ENCODE measurements around the gene SLC25A43. TPM values are rescaled to one million over a fixed set of nuclear protein-coding genes. Genes with fewer than 3 reads are reported as not detected.

Gene SLC25A43
- total RNA-seq, 1 experiment from 2014 or later, result 13.4 TPM

GRCh38 chrX:119465555-119465954 is 66.4 kb downstream of the SLC25A43 start:
- Histone ChIP-seq H3K27me3 (replicated peaks; ENCODE audit: control insufficient read depth, insufficient read depth, low read length) (no peaks in the 10 kb centered on the region), H3K4me1 (no peaks in the 10 kb centered on the region; the same call in 1 of the 2 replicates), H3K9me3 (no peaks in the 10 kb centered on the region), H3K36me3 (ENCODE audit: control insufficient read depth, insufficient read depth, low read length) (no peaks in the 10 kb centered on the region; the same call in 1 of the 2 replicates), H3K4me3 (ENCODE audit: low read depth, low read length) (no peak overlapping the region)
- ChIA-PET CTCF (interaction anchor here (0.6 kb wide), 1 partner anchor 218 kb away, joined by 3 read pairs; no protein-coding TSS in a partner anchor), POLR2A (no interaction called here)
- H3K9me3 Mint-ChIP-seq (ENCODE audit: unreplicated experiment), result no peaks in the 10 kb centered on the region
- no peak for DNase-seq
- no TSS peak for BruUV-seq (replicated peaks)
- H3K4me3 Mint-ChIP-seq (ENCODE audit: unreplicated experiment), result no peak overlapping the region
- no peak for TF ChIP-seq CTCF (IDR thresholded peaks at IDR 0.05; ENCODE audit: insufficient read depth in 1 of 2, low read depth in 1 of 2, low read length in 1 of 2, severe bottlenecking in 1 of 2, unreplicated experiment in 1 of 2)
- intact Hi-C loops (cut with micrococcal nuclease; ENCODE audit: unreplicated experiment), result no loop called here
- peaks cover 24% of the 10 kb centered on the region for H3K36me3 Mint-ChIP-seq (ENCODE audit: insufficient read depth, unreplicated experiment)
- H3K27me3 Mint-ChIP-seq (ENCODE audit: insufficient read depth, unreplicated experiment), result no peaks in the 10 kb centered on the region
- no peak overlapping the region for H3K27ac Mint-ChIP-seq (ENCODE audit: unreplicated experiment)
- no peaks in the 10 kb centered on the region for H3K4me1 Mint-ChIP-seq (ENCODE audit: low read depth, unreplicated experiment)

GRCh38 chrX:119466970-119467369 is 67.8 kb downstream of the SLC25A43 start:
- no peaks in the 10 kb centered on the region; the same call in 1 of the 2 replicates for H3K4me1 ChIP-seq
- TSS peak; percentile 38 for BruUV-seq (replicated peaks)
- no peaks in the 10 kb centered on the region for H3K9me3 ChIP-seq
- Mint-ChIP-seq H3K27ac (ENCODE audit: unreplicated experiment) (no peak overlapping the region), H3K9me3 (ENCODE audit: unreplicated experiment) (no peaks in the 10 kb centered on the region), H3K36me3 (ENCODE audit: insufficient read depth, unreplicated experiment) (peaks cover 37% of the 10 kb centered on the region), H3K27me3 (ENCODE audit: insufficient read depth, unreplicated experiment) (no peaks in the 10 kb centered on the region), H3K4me3 (ENCODE audit: unreplicated experiment) (no peak overlapping the region), H3K4me1 (ENCODE audit: low read depth, unreplicated experiment) (no peaks in the 10 kb centered on the region)
- no peak for TF ChIP-seq CTCF (IDR thresholded peaks at IDR 0.05; ENCODE audit: insufficient read depth in 1 of 2, low read depth in 1 of 2, low read length in 1 of 2, severe bottlenecking in 1 of 2, unreplicated experiment in 1 of 2)
- intact Hi-C loops (cut with micrococcal nuclease; ENCODE audit: unreplicated experiment), result loop anchor here (1.0 kb wide), 1 partner anchor 48 kb away; no protein-coding TSS in a partner anchor
- ChIA-PET POLR2A (interaction anchor here (0.6 kb wide), 1 partner anchor 11 kb away, joined by 3 read pairs; no protein-coding TSS in a partner anchor), CTCF (no interaction called here)
- H3K4me3 ChIP-seq (ENCODE audit: low read depth, low read length), result no peak overlapping the region
- no peak for DNase-seq
- no peaks in the 10 kb centered on the region for H3K27me3 ChIP-seq (replicated peaks; ENCODE audit: control insufficient read depth, insufficient read depth, low read length)
- H3K36me3 ChIP-seq (ENCODE audit: control insufficient read depth, insufficient read depth, low read length), result no peaks in the 10 kb centered on the region; the same call in 1 of the 2 replicates

GRCh38 chrX:119467433-119467832 is 68.3 kb downstream of the SLC25A43 start:
- CTCF ChIA-PET, result no interaction called here
- H3K9me3 Mint-ChIP-seq (ENCODE audit: unreplicated experiment), result no peaks in the 10 kb centered on the region

More at GRCh38 chrX:119467433-119467832, 68.3 kb downstream of the SLC25A43 start:
- Mint-ChIP-seq H3K4me1 (ENCODE audit: low read depth, unreplicated experiment) (no peaks in the 10 kb centered on the region), H3K27me3 (ENCODE audit: insufficient read depth, unreplicated experiment) (no peaks in the 10 kb centered on the region), H3K36me3 (ENCODE audit: insufficient read depth, unreplicated experiment) (peaks cover 42% of the 10 kb centered on the region), H3K4me3 (ENCODE audit: unreplicated experiment) (no peak overlapping the region), H3K27ac (ENCODE audit: unreplicated experiment) (no peak overlapping the region)
- intact Hi-C loops (cut with micrococcal nuclease; ENCODE audit: unreplicated experiment), result loop anchor here (1.0 kb wide), 1 partner anchor 48 kb away; no protein-coding TSS in a partner anchor
- Histone ChIP-seq H3K4me3 (ENCODE audit: low read depth, low read length) (no peak overlapping the region; the same call in 1 of the 2 replicates), H3K27me3 (replicated peaks; ENCODE audit: control insufficient read depth, insufficient read depth, low read length) (no peaks in the 10 kb centered on the region), H3K4me1 (no peaks in the 10 kb centered on the region; the same call in 1 of the 2 replicates), H3K36me3 (ENCODE audit: control insufficient read depth, insufficient read depth, low read length) (no peaks in the 10 kb centered on the region; the same call in 1 of the 2 replicates), H3K9me3 (no peaks in the 10 kb centered on the region)
- no peak for DNase-seq
- POLR2A ChIA-PET, result interaction anchor here (0.6 to 2.0 kb wide), 3 partner anchors 11 to 12 kb away, joined by 3 to 28 read pairs (median 3); no protein-coding TSS in a partner anchor
- BruUV-seq (replicated peaks), result no TSS peak
- no peak for TF ChIP-seq CTCF (IDR thresholded peaks at IDR 0.05; ENCODE audit: insufficient read depth in 1 of 2, low read depth in 1 of 2, low read length in 1 of 2, severe bottlenecking in 1 of 2, unreplicated experiment in 1 of 2)

Measured in Caco-2 (cell line).